ENCODE results near the gene ID2. TPM values are rescaled to one million over a fixed set of nuclear protein-coding genes. Genes with fewer than 3 reads are reported as not detected.

ID2 gene
- total RNA-seq, 2 experiments from 2014 or later = 85.7 to 91.6 TPM

GRCh38 chr2:8634466-8635172 lies 47.2 kb upstream of the ID2 start:
- ChIA-PET POLR2A (no interaction called here), CTCF (no interaction called here)
- ATAC-seq = no peak
- Mint-ChIP-seq H3K27me3 (no peaks in the 10 kb centered on the region), H3K36me3 (ENCODE audit: low read depth) (no peaks in the 10 kb centered on the region), H3K4me3 (no peak overlapping the region), H3K9me3 (no peaks in the 10 kb centered on the region), H3K27ac (no peak overlapping the region), H3K4me1 (ENCODE audit: low read depth) (peaks cover 3% of the 10 kb centered on the region)
- no peak for TF ChIP-seq CTCF (IDR thresholded peaks at IDR 0.05)
- DNase-seq = no peak
- intact Hi-C loops (cut with micrococcal nuclease) = no loop called here

DNA sequence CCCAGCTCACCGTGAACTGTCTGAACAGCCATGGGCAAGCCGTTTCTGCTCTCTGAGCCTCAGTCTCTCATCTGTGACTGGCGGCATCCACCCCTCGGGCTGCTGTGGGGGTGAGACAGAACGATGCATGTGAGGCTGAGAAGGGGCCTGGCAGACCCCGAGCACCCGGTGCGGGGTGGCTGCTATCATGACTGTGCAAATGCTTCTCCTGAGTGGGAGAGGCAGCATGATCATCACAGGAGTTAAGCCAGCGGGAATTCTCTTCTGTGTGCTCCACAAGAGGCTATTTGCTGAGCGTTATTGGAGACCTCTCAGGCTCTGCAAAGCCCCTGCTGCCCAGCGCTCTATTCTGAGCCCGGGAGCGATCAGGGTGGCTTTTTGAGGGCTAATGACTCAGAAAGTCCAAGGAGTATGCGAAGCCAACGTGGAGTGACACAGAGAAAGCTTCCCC lies 45.8 kb upstream of the ID2 start:
- CTCF ChIA-PET = no interaction called here
- no peaks in the 10 kb centered on the region for H3K27me3 Mint-ChIP-seq
- no peak for TF ChIP-seq CTCF (IDR thresholded peaks at IDR 0.05)

DNA sequence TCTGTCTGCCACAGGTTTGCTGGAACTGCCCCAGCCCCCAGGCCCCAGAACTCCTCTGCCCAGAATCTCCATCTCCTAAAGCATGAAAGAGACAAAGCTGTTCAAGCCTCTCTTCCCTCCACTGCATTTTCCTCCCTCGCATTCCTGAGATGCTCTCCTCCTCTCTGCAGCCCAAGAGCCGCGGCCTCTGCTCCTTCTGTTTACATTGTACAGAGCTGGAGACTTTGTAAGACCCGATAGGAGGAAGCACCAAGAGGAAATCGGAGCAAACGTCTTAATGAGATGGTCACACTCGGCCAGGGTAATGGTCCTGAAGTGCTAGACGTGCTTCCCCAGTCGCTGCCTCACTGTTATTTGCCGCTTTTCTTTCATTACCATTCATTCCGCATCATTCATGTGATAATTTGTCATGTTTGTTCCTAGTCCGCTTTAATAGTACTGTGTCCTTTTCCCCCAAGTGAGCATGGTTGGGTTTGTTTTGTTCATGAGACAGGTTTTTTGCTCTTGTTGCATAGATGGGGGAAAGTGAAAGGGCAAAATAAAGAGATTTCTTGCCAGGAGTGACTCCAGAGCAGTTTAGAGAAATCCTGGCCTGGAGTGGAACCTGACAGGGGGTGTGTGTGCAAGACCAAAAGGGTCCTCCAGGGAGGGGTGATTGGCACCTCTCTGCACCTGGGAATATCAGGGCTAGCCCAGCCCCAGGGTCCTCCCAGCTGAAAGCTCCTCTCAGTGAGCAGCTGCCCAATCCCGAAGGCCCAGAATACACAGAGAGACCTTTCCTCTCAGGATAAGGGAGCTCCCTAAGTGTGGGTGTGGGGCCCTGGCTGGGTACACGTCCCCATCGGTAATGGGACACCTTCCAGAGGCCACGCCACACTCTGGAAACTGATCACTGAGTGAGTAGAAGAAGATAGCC lies 44.9 kb upstream of the ID2 start:
- Mint-ChIP-seq H3K9me3 (no peaks in the 10 kb centered on the region), H3K36me3 (ENCODE audit: low read depth) (no peaks in the 10 kb centered on the region), H3K4me1 (ENCODE audit: low read depth) (no peaks in the 10 kb centered on the region), H3K27me3 (no peaks in the 10 kb centered on the region), H3K4me3 (no peak overlapping the region), H3K27ac (no peak overlapping the region)
- intact Hi-C loops (cut with micrococcal nuclease) = no loop called here
- ATAC-seq (no peak), DNase-seq (no peak)
- CTCF ChIA-PET = no interaction called here
- no peak for TF ChIP-seq CTCF (IDR thresholded peaks at IDR 0.05)
- POLR2A ChIA-PET = no interaction called here

More for the DNA sequence above, 45.8 kb upstream of the ID2 start:
- peaks cover 3% of the 10 kb centered on the region for H3K4me1 Mint-ChIP-seq (ENCODE audit: low read depth)
- no peak overlapping the region for H3K4me3 Mint-ChIP-seq
- H3K27ac Mint-ChIP-seq = no peak overlapping the region
- no peaks in the 10 kb centered on the region for H3K9me3 Mint-ChIP-seq
- ATAC-seq (no peak), DNase-seq (no peak)
- POLR2A ChIA-PET = interaction anchor here (0.6 kb wide), 1 partner anchor 29 kb away, joined by 3 read pairs; no protein-coding TSS in a partner anchor
- intact Hi-C loops (cut with micrococcal nuclease) = no loop called here
- no peaks in the 10 kb centered on the region for H3K36me3 Mint-ChIP-seq (ENCODE audit: low read depth)

DNA sequence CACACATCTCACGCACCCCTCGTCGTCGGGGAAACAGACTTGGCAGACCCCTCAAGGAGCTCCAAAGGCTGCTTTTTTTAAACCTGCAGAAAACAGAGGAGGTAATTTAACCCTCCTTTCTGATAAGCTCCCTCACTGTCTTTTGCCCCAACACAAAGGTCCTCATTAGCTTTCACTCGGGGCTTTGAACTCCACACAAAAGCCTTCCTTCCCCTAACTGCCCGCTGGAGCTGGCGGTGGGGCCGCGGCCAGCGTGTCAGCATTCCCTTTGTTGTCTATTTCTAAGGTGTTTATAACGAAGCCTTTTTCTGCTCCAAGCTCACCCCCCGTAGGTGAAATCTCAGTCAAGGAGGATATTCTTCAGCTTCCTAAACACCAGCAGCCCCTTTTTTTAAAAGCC lies 43.5 kb upstream of the ID2 start:
- Mint-ChIP-seq H3K36me3 (ENCODE audit: low read depth) (no peaks in the 10 kb centered on the region), H3K4me3 (no peak overlapping the region), H3K27ac (no peak overlapping the region), H3K4me1 (ENCODE audit: low read depth) (no peaks in the 10 kb centered on the region), H3K27me3 (no peaks in the 10 kb centered on the region), H3K9me3 (no peaks in the 10 kb centered on the region)
- DNase-seq (no peak), ATAC-seq (no peak)
- ChIA-PET CTCF (interaction anchor here (1.0 kb wide), 1 partner anchor 56 kb away, joined by 4 read pairs; no protein-coding TSS in a partner anchor), POLR2A (no interaction called here)
- intact Hi-C loops (cut with micrococcal nuclease) = no loop called here
- TF ChIP-seq CTCF (IDR thresholded peaks at IDR 0.05) = no peak

DNA sequence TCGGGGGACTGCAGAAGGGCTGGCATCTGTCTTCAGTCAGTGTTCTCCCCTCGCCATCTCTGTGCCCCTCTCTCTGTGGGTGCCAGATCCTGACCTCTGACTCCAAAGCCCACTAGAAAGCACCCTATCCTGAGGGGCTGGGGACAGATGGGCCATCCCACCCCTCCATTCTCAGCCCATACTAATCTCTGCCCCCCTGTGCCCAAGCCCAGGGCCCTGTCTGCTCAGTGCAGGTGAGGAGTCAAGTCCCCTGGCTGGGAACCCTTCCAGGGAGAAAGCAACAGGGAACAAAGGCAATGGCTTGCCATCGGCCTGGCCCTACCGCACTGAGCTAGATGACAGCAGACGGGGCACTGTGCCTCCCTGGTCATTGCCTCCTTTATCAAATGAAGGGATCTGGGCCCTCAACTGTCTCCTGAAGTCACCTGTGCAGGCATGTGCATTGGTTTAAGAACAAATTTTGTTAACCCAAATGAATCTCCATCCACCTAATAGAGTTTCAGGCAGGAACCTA lies 42.7 kb upstream of the ID2 start:
- no peak for ATAC-seq

More for the DNA sequence above, 42.7 kb upstream of the ID2 start:
- POLR2A ChIA-PET = no interaction called here
- H3K27me3 Mint-ChIP-seq = no peaks in the 10 kb centered on the region
- no peaks in the 10 kb centered on the region for H3K4me1 Mint-ChIP-seq (ENCODE audit: low read depth)
- CTCF ChIA-PET = no interaction called here
- TF ChIP-seq CTCF (IDR thresholded peaks at IDR 0.05) = no peak
- H3K4me3 Mint-ChIP-seq = no peak overlapping the region
- DNase-seq = no peak
- H3K27ac Mint-ChIP-seq = no peak overlapping the region
- H3K36me3 Mint-ChIP-seq (ENCODE audit: low read depth) = no peaks in the 10 kb centered on the region
- H3K9me3 Mint-ChIP-seq = no peaks in the 10 kb centered on the region
- intact Hi-C loops (cut with micrococcal nuclease) = no loop called here
